Measurements from ENCODE around the gene VAV3.

The VAV3 gene

DNA sequence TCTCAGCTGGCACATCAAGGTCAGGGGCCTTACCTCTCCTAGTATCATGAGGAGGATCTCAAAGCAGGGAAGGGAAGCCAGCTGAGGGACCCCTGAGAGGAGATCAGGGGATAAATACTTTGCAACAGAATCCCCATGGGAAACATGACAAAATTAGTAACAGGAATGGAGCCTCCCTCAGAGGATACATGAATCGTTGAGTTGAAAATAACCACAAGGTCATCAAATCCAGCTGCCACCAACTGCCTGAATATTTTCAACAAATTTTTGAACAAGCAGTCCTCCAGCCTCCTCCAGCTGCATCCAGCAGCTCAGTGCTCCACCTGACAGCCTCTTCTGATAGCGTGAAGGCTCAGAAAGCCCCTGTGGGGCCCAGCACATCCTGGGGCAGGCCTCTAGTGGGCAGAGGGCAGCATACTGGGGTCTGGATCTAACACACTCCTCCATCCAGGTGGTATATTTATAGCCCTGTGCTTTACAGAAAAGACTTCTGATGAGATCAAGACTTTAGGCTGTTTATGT is 419.9 kb downstream of the VAV3 start:
- DNase-seq (ENCODE audit: low read depth in 1 of 2, low spot score in 1 of 2) = no peak

- no peak for DNase-seq (ENCODE audit: low read depth in 1 of 2, low spot score in 1 of 2)
Observed at GRCh38 chr1:107544285-107544684, 420.7 kb downstream of the VAV3 start.

DNA sequence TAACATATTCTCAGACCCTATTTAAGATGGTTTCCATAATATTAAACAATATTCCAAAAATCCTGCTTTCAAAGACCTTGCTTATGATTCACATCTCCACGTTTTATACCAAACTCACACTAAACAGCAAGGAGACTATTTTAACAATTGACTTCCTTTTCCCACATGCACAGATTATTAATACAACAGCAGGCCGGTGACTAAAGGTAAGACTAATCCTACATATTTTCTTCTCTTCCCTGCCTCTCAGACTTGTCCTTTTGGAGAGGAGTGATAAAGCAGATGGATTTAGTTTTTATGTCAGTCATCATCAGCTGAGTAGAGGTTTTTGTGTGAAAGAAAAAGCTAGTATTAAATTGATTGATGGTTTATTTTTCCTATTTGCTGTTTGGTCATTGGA is 423.6 kb downstream of the VAV3 start:
- DNase-seq (ENCODE audit: low read depth in 1 of 2, low spot score in 1 of 2) = no peak

DNA sequence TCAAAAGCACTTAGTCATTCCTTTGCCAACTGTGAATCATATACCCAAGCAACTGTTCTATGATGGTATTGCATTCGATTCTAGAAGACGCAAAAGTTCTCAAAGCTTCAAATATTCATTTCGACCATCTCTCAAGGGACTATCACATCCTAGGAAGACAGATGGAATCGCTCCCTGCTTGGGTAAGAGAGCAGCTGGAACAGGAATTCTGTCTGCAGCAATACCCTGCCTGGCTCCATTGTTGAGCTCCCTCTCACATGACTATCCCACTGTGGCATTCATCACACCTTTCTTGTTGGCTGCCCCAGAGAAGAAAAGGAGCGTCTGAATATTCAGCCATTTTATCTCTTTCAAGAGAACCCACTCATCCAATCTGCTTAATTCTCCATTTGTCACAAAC is 426.5 kb downstream of the VAV3 start:
- no peak for DNase-seq (ENCODE audit: low read depth in 1 of 2, low spot score in 1 of 2)

- no peak for DNase-seq (ENCODE audit: low read depth in 1 of 2, low spot score in 1 of 2)
Observed at GRCh38 chr1:107536266-107536665, 428.7 kb downstream of the VAV3 start.

GRCh38 chr1:107535091-107535490 is 429.9 kb downstream of the VAV3 start:
- DNase-seq (ENCODE audit: low read depth in 1 of 2, low spot score in 1 of 2) = no peak

GRCh38 chr1:107534632-107535031 is 430.3 kb downstream of the VAV3 start:
- no peak for DNase-seq (ENCODE audit: low read depth in 1 of 2, low spot score in 1 of 2)

DNA sequence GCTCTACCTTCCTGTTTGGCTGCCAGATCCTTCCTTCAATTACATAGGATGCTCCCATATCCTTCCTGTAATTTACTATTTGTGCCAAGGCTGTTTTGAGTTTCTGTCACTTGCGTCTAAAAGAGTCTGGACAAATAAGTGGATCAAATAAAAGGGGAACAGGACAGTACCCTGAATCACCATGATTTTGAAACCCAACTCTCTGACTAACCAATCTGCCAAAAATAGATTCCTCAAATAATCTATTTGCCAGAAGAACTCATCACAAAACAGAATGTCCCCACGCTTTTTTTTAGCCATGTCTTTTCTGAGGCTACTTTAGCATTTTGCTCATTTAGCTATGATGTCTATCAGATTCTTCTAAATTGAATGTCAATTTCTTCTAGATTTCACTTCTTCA is 431.5 kb downstream of the VAV3 start:
- no peak for DNase-seq (ENCODE audit: low read depth in 1 of 2, low spot score in 1 of 2)

GRCh38 chr1:107532318-107532717 is 432.7 kb downstream of the VAV3 start:
- no peak for DNase-seq (ENCODE audit: low read depth in 1 of 2, low spot score in 1 of 2)

GRCh38 chr1:107531065-107531908 is 433.7 kb downstream of the VAV3 start:
- DNase-seq (ENCODE audit: low read depth in 1 of 2, low spot score in 1 of 2) = no peak

DNA sequence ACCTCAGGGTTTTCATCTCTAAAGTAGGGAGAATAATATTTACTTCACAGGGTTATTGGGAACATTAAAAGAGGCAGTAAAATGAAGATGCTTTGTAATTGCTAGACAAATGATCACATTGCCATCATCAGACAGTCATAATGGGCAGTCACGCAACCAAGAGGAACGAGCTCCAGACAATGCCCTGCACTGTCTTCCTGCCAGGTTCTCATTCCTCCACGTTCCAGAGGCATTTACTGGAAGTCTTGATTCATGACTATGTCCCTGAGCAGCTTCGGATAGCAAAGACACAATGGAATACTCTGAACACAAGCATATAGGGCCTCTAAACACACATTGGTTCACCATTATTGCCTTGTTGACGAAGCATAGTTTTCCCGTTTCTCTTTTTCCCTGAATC is 434.4 kb downstream of the VAV3 start:
- no peak for DNase-seq (ENCODE audit: low read depth in 1 of 2, low spot score in 1 of 2)

- DNase-seq (ENCODE audit: low read depth in 1 of 2, low spot score in 1 of 2) = no peak
Observed at GRCh38 chr1:107529511-107530149, 435.4 kb downstream of the VAV3 start.

DNA sequence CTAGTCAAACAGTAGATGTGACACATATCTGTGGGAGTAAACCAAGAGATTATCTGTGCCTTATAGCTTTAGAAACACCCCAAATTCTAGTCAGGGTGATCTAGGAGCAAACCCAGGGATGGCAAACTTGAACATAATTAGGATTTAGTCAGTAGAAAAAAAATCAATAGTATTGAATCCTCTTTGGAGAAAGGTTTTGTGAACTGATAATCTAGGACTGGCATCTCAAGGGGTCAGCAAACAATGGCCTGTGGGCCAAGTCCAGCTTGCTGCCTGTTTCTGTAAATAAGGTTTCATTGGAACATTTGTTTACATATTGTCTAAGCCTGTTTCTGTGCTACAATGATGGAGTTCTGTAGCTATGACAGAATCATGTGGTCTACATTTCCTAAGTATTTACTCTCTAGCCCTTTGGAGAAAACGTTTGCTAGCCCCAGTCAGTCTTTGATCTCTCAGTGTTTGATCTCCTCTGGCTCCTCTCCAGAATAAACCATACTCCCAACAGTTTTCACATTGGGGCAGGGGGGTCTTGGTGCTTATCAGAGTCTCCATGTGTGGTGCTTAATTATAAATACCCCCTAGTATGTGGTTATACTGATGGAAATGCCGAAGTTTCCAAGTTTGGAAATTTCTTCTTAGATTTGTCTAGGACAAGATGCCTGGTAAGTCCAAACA is 438.3 kb downstream of the VAV3 start:
- DNase-seq (ENCODE audit: low read depth in 1 of 2, low spot score in 1 of 2) = no peak

GRCh38 chr1:107525961-107526360 is 439.0 kb downstream of the VAV3 start:
- DNase-seq (ENCODE audit: low read depth in 1 of 2, low spot score in 1 of 2) = no peak

- DNase-seq (ENCODE audit: low read depth in 1 of 2, low spot score in 1 of 2) = no peak
Observed at GRCh38 chr1:107525145-107525544, 439.8 kb downstream of the VAV3 start.

DNA sequence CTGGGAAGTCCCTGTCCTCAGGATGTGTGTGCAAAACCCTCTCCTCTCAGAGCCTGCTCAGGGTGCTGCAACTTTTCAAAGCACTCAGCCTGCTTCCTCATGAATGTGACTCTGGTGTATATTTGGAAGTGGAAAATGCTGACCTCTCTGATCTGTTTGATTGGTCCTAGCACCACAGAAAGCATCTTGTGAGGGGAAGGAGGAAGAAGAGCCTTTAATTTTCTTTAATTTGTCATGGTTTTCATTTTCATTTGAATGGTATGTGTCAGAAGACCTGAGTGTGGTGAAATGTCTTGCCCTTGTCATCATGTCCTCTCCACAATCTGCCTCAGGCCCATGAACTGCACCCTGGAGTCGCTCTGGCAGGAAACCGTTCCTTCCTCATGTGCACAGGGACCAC is 440.7 kb downstream of the VAV3 start:
- DNase-seq (ENCODE audit: low read depth in 1 of 2, low spot score in 1 of 2) = no peak

GRCh38 chr1:107523736-107524135 is 441.2 kb downstream of the VAV3 start:
- no peak for DNase-seq (ENCODE audit: low read depth in 1 of 2, low spot score in 1 of 2)

- no peak for DNase-seq (ENCODE audit: low read depth in 1 of 2, low spot score in 1 of 2)
Observed at GRCh38 chr1:107523061-107523460, 441.9 kb downstream of the VAV3 start.

Data from activated CD4-positive, alpha-beta T cell treated with anti-CD3 and anti-CD28 coated beads, Interleukin-2, amount 50 U/mL, for 24 hours (primary cell).